ENCODE data around the gene P2RY6. TPM values are rescaled to one million over a fixed set of nuclear protein-coding genes. Genes with fewer than 3 reads are reported as not detected.

The P2RY6 gene
- total RNA-seq, 4 donors from 2014 or later: 0.38 to 0.89 (median 0.38) TPM; not detected in 1

GRCh38 chr11:73295996-73296318 is 23.8 kb downstream of the P2RY6 start:
- Histone ChIP-seq H3K27me3 (no peaks in the 10 kb centered on the region), H3K27ac (no peak overlapping the region)
- WGBS: 96% methylated on average over 2 of the region's 3 CpGs

GRCh38 chr11:73296501-73297230 is 24.5 kb downstream of the P2RY6 start:
- no peaks in the 10 kb centered on the region for H3K36me3 ChIP-seq
- H3K9me3 ChIP-seq: no peaks in the 10 kb centered on the region
- no peak for DNase-seq (ENCODE audit: low spot score in 2 of 2)
- no peaks in the 10 kb centered on the region for H3K27me3 ChIP-seq
- no peaks in the 10 kb centered on the region for H3K4me1 ChIP-seq
- TF ChIP-seq POLR2A (IDR thresholded peaks at IDR 0.05) (no peak), EP300 (IDR thresholded peaks at IDR 0.05) (no peak), POLR2AphosphoS5 (IDR thresholded peaks at IDR 0.05) (no peak)
- TF ChIP-seq, protein P1, sequence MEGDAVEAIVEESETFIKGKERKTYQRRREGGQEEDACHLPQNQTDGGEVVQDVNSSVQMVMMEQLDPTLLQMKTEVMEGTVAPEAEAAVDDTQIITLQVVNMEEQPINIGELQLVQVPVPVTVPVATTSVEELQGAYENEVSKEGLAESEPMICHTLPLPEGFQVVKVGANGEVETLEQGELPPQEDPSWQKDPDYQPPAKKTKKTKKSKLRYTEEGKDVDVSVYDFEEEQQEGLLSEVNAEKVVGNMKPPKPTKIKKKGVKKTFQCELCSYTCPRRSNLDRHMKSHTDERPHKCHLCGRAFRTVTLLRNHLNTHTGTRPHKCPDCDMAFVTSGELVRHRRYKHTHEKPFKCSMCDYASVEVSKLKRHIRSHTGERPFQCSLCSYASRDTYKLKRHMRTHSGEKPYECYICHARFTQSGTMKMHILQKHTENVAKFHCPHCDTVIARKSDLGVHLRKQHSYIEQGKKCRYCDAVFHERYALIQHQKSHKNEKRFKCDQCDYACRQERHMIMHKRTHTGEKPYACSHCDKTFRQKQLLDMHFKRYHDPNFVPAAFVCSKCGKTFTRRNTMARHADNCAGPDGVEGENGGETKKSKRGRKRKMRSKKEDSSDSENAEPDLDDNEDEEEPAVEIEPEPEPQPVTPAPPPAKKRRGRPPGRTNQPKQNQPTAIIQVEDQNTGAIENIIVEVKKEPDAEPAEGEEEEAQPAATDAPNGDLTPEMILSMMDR (IDR thresholded peaks at IDR 0.05): no peak
- WGBS: 93% methylated on average over 28 of the region's 35 CpGs
- no peak overlapping the region for H3K27ac ChIP-seq
- H3K4me3 ChIP-seq: no peak overlapping the region

More at GRCh38 chr11:73295996-73296318, 23.8 kb downstream of the P2RY6 start:
- no peak overlapping the region for H3K4me3 ChIP-seq
- no peak for DNase-seq (ENCODE audit: low spot score in 2 of 2)
- H3K36me3 ChIP-seq: no peaks in the 10 kb centered on the region
- no peaks in the 10 kb centered on the region for H3K9me3 ChIP-seq
- TF ChIP-seq EP300 (IDR thresholded peaks at IDR 0.05): no peak
- TF ChIP-seq POLR2AphosphoS5 (IDR thresholded peaks at IDR 0.05): no peak
- no peak for TF ChIP-seq POLR2A (IDR thresholded peaks at IDR 0.05)
- TF ChIP-seq, protein P1 (IDR thresholded peaks at IDR 0.05): no peak
- H3K4me1 ChIP-seq: no peaks in the 10 kb centered on the region

DNA sequence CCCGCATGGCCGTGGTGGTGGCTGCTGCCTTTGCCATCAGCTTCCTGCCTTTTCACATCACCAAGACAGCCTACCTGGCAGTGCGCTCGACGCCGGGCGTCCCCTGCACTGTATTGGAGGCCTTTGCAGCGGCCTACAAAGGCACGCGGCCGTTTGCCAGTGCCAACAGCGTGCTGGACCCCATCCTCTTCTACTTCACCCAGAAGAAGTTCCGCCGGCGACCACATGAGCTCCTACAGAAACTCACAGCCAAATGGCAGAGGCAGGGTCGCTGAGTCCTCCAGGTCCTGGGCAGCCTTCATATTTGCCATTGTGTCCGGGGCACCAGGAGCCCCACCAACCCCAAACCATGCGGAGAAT is 25.1 kb downstream of the P2RY6 start:
- no peak for DNase-seq (ENCODE audit: low spot score in 2 of 2)
- H3K27me3 ChIP-seq: no peaks in the 10 kb centered on the region
- no peaks in the 10 kb centered on the region for H3K36me3 ChIP-seq
- H3K4me1 ChIP-seq: no peaks in the 10 kb centered on the region
- TF ChIP-seq, protein P1 (IDR thresholded peaks at IDR 0.05): no peak
- TF ChIP-seq EP300 (IDR thresholded peaks at IDR 0.05): no peak
- TF ChIP-seq POLR2AphosphoS5 (IDR thresholded peaks at IDR 0.05): no peak
- no peak for TF ChIP-seq POLR2A (IDR thresholded peaks at IDR 0.05)
- no peaks in the 10 kb centered on the region for H3K9me3 ChIP-seq
- no peak overlapping the region for H3K4me3 ChIP-seq
- no peak overlapping the region for H3K27ac ChIP-seq
- WGBS: 90% methylated on average over 14 of the region's 18 CpGs

GRCh38 chr11:73297702-73298101 is 25.6 kb downstream of the P2RY6 start:
- Histone ChIP-seq H3K36me3 (no peaks in the 10 kb centered on the region), H3K27ac (no peak overlapping the region), H3K4me3 (no peak overlapping the region), H3K9me3 (no peaks in the 10 kb centered on the region), H3K4me1 (no peaks in the 10 kb centered on the region), H3K27me3 (no peaks in the 10 kb centered on the region)
- DNase-seq (ENCODE audit: low spot score in 2 of 2): no peak
- 91% methylated on average over 3 of the region's 3 CpGs for WGBS
- TF ChIP-seq POLR2AphosphoS5 (IDR thresholded peaks at IDR 0.05): no peak
- TF ChIP-seq EP300 (IDR thresholded peaks at IDR 0.05): no peak
- no peak for TF ChIP-seq POLR2A (IDR thresholded peaks at IDR 0.05)
- TF ChIP-seq, protein P1 (IDR thresholded peaks at IDR 0.05): no peak

DNA sequence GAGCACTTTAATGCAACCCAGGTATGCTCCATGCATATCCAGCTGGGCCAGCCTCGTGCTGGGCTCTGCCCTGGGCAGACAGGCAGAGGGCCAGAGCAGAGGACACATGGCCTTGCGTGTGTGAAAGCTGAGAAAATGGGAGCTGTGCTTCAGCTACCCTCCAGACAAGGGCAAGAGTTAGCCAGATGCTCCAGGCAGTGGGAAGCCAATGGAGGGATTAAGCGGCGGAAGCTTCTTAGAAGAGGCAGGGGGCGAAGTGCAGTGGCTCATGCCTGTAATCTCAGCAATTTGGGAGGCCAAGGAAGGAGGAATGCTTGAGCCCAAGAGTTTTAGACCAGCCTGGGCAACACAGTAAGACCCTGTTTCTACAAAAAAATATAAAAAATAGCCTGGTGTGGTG is 26.1 kb downstream of the P2RY6 start:
- TF ChIP-seq EP300 (IDR thresholded peaks at IDR 0.05) (no peak), POLR2A (IDR thresholded peaks at IDR 0.05) (no peak)
- WGBS: 74% methylated on average over 5 of the region's 5 CpGs
- DNase-seq (ENCODE audit: low spot score in 2 of 2): no peak

DNA sequence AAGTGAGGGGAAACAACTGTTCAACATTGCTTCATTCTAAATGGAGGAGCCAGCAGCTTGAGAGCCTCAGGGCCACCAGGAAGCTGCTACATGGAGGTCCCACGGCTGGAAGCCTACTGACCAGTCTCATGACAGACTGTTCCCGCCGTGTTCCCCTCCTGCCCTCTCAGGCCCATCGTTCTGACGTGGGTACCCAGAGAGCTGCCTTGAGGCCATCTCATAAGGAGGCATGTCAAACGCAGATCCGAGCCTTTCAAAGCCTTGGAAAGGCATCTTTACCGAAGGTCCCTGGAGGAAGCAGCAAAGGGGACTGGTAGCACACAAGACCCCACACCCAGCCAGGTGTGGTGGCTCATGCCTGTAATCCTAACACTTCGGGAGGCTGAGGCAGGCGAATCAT is 27.6 kb downstream of the P2RY6 start:
- 87% methylated on average over 7 of the region's 10 CpGs for WGBS

More for the DNA sequence above, 26.1 kb downstream of the P2RY6 start:
- Histone ChIP-seq H3K27me3 (no peaks in the 10 kb centered on the region), H3K4me1 (no peaks in the 10 kb centered on the region), H3K9me3 (no peaks in the 10 kb centered on the region), H3K36me3 (no peaks in the 10 kb centered on the region), H3K27ac (no peak overlapping the region), H3K4me3 (no peak overlapping the region)

More for the DNA sequence above, 27.6 kb downstream of the P2RY6 start:
- Histone ChIP-seq H3K27me3 (no peaks in the 10 kb centered on the region), H3K4me3 (no peak overlapping the region), H3K9me3 (no peaks in the 10 kb centered on the region), H3K4me1 (no peaks in the 10 kb centered on the region), H3K36me3 (no peaks in the 10 kb centered on the region), H3K27ac (no peak overlapping the region)
- no peak for DNase-seq (ENCODE audit: low spot score in 2 of 2)
- TF ChIP-seq, protein P1 (IDR thresholded peaks at IDR 0.05): no peak
- TF ChIP-seq POLR2AphosphoS5 (IDR thresholded peaks at IDR 0.05): no peak
- TF ChIP-seq EP300 (IDR thresholded peaks at IDR 0.05): no peak
- no peak for TF ChIP-seq POLR2A (IDR thresholded peaks at IDR 0.05)

All from suprapubic skin (tissue), 4 donors.